ENCODE data around the gene PPM1E.

GRCh38 chr17:58911741-58912343 lies 156.2 kb downstream of the PPM1E start:
- TF ChIP-seq EZH2 (IDR thresholded peaks at IDR 0.05; ENCODE audit: insufficient read depth, poor library complexity, severe bottlenecking) = no peak
- TF ChIP-seq EZH2phosphoT487 (IDR thresholded peaks at IDR 0.05; ENCODE audit: insufficient read depth, low read depth) = no peak
